ENCODE data around the gene CALN1. TPM values are rescaled to one million over a fixed set of nuclear protein-coding genes. Genes with fewer than 3 reads are reported as not detected.

The CALN1 gene
- total and polyA plus RNA-seq, 2 of the 8 experiments (the other 6 are each of a cell fraction or from before 2014, with no cell fraction given), result 6.4 to 15.2 TPM

- Histone ChIP-seq H3K27ac (ENCODE audit: low read depth, low read length) (no peak overlapping the region), H2AFZ (ENCODE audit: low read length) (no peak overlapping the region), H4K8ac (ENCODE audit: extremely low read depth, insufficient read depth, low read length) (no peak overlapping the region), H3K4me1 (replicated peaks in 1 of 4; ENCODE audit: control insufficient read depth in 3 of 4, insufficient read depth in 4 of 4, low read length in 3 of 4) (peaks cover 0 to 5% (median under 1%) of the 10 kb centered on the region in 4 experiments; a peak in 3 of 7 replicates), H3K27me3 (replicated peaks in 1 of 4; ENCODE audit: control insufficient read depth in 3 of 4, extremely low read depth in 1 of 4, insufficient read depth in 3 of 4, low read length in 3 of 4) (no peaks in the 10 kb centered on the region), H4K91ac (replicated peaks; ENCODE audit: insufficient read length, low read length) (no peak overlapping the region), H3K23me2 (ENCODE audit: low read depth, low read length) (no peaks in the 10 kb centered on the region; the same call in 1 of the 2 replicates), H3K4me3 (ENCODE audit: extremely low read depth in 1 of 4, insufficient read depth in 2 of 4, low read depth in 3 of 4, low read length in 4 of 4) (no peak overlapping the region), H3K9ac (replicated peaks in 1 of 4; ENCODE audit: extremely low read depth in 1 of 4, low read depth in 3 of 4, low read length in 3 of 4) (no peak overlapping the region), H2AK5ac (ENCODE audit: low read depth, low read length) (no peak overlapping the region), H2BK5ac (ENCODE audit: low read depth, low read length) (no peak overlapping the region), H2BK12ac (ENCODE audit: low read depth, low read length) (no peak overlapping the region), H3K18ac (ENCODE audit: extremely low read depth, low read length) (no peak overlapping the region), H4K20me1 (replicated peaks in 1 of 2; ENCODE audit: control insufficient read depth in 1 of 2, insufficient read depth in 2 of 2, low read length in 2 of 2) (no peaks in the 10 kb centered on the region), H3K4me2 (ENCODE audit: insufficient read depth in 1 of 2, low read depth in 2 of 2, low read length in 2 of 2) (no peak overlapping the region), H2BK120ac (replicated peaks; ENCODE audit: low read depth, low read length) (no peak overlapping the region), H3K9me3 (ENCODE audit: insufficient read depth in 2 of 2, low read depth in 1 of 2, low read length in 1 of 2) (peaks cover 9 to 17% of the 10 kb centered on the region in 2 experiments), H2BK15ac (ENCODE audit: low read length) (no peak overlapping the region), H2BK20ac (ENCODE audit: low read length) (no peak overlapping the region), H3K79me2 (ENCODE audit: control insufficient read depth in 1 of 2, insufficient read depth in 2 of 2, low read length in 2 of 2) (no peaks in the 10 kb centered on the region), H3K4ac (replicated peaks; ENCODE audit: insufficient read length, low read depth, low read length) (no peak overlapping the region), H4K5ac (ENCODE audit: insufficient read length, low read depth, low read length) (no peak overlapping the region), H3K79me1 (ENCODE audit: low read depth, low read length) (no peaks in the 10 kb centered on the region), H3K56ac (replicated peaks; ENCODE audit: insufficient read length, low read depth, low read length) (no peak overlapping the region), H3K14ac (ENCODE audit: insufficient read length) (no peak overlapping the region), H3K23ac (ENCODE audit: insufficient read length) (no peak overlapping the region), H3K36me3 (ENCODE audit: control insufficient read depth in 2 of 4, insufficient read depth in 4 of 4, low read length in 3 of 4) (peaks cover 0 to 6% (median 0%) of the 10 kb centered on the region in 4 experiments; a peak in 1 of 8 replicates)
- CTCF ChIA-PET (ENCODE audit: partially characterized antibody), result interaction anchor here (1.3 to 1.4 kb wide), 4 partner anchors 9 to 193 kb away, joined by 3 to 5 read pairs (median 3); no protein-coding TSS in a partner anchor
- WGBS, 2 experiments (ENCODE audit: extremely low coverage in 1 of 2, insufficient coverage in 1 of 2, insufficient read length in 1 of 2, insufficient replicate concordance in 2 of 2, low coverage in 1 of 2, low lambda C conversion rate in 2 of 2, missing lambda C conversion rate in 1 of 2), result 76% methylated on average over 3 of the region's 3 CpGs; no CpG with 5 or more reads in 1 of the 2 experiments
- POLR2A ChIA-PET (ENCODE audit: partially characterized antibody), result no interaction called here
- TF ChIP-seq GABPA (IDR thresholded peaks at IDR 0.05; ENCODE audit: borderline replicate concordance, insufficient read depth, low read length) (no peak), RBBP5 (IDR thresholded peaks at IDR 0.05; ENCODE audit: borderline replicate concordance, low read depth, low read length) (no peak), KDM1A (IDR thresholded peaks at IDR 0.05; ENCODE audit: borderline replicate concordance, low read length) (no peak), SP1 (IDR thresholded peaks at IDR 0.05; ENCODE audit: low read depth, low read length) (no peak)
- FAIRE-seq (no peak), DNase-seq (ENCODE audit: low read depth in 1 of 2, low spot score in 2 of 2) (no peak)
Measured at GRCh38 chr7:72118366-72118765, 293.8 kb downstream of the CALN1 start.

Measured in H1 (cell line).